H9 (cell line): Measurements from ENCODE around the gene GAMT. TPM values are rescaled to one million over a fixed set of nuclear protein-coding genes. Genes with fewer than 3 reads are reported as not detected.

Experiments
- DNase-seq: peaks from one replicate; pipeline ENCODE4 v3.0.0-alpha.2; 2017
- H2AFZ ChIP-seq: one replicate; pipeline ENCODE4 v1.6.1; 2013; ENCODE audit warnings: mild to moderate bottlenecking, low read length, control low read depth, moderate library complexity
- H2AK5ac ChIP-seq: 2 replicates; pipeline ENCODE4 v1.6.1; 2013; ENCODE audit warnings: low read length, control low read depth, mixed read lengths; ENCODE audit not compliant: insufficient read length
- H2BK120ac ChIP-seq: one replicate; pipeline ENCODE4 v1.6.1; 2013; ENCODE audit warnings: low read depth, mild to moderate bottlenecking, low read length, control low read depth, inconsistent platforms; ENCODE audit not compliant: poor library complexity, severe bottlenecking
- H2BK12ac ChIP-seq: 2 replicates; pipeline ENCODE4 v1.6.1; 2013; ENCODE audit warnings: low read length, control low read depth, mixed read lengths, low read depth; ENCODE audit not compliant: insufficient read length
- H2BK15ac ChIP-seq: 2 replicates; pipeline ENCODE4 v1.6.1; 2013; ENCODE audit warnings: low read depth, low read length, control low read depth
- H2BK20ac ChIP-seq: one replicate; pipeline ENCODE4 v1.6.1; 2013; ENCODE audit warnings: low read depth, mild to moderate bottlenecking, low read length, control low read depth, inconsistent platforms; ENCODE audit not compliant: poor library complexity, severe bottlenecking
- H2BK5ac ChIP-seq: 2 replicates; pipeline ENCODE4 v1.6.1; 2013; ENCODE audit warnings: low read length, control low read depth, mixed read lengths; ENCODE audit not compliant: insufficient read length
- H3K14ac ChIP-seq: 2 replicates; pipeline ENCODE4 v1.6.1; 2013; ENCODE audit warnings: low read length, control low read depth; ENCODE audit not compliant: insufficient read depth
- H3K18ac ChIP-seq: 2 replicates; pipeline ENCODE4 v1.6.1; 2013; ENCODE audit warnings: low read depth, mild to moderate bottlenecking, mixed read lengths, low read length, control low read depth; ENCODE audit not compliant: insufficient read length
- H3K23ac ChIP-seq: 2 replicates; pipeline ENCODE4 v1.6.1; 2013; ENCODE audit warnings: low read length, control low read depth, mixed read lengths, low read depth; ENCODE audit not compliant: insufficient read length
- H3K23me2 ChIP-seq: 2 replicates; pipeline ENCODE4 v1.6.1; 2013; ENCODE audit warnings: low read depth, mild to moderate bottlenecking, mixed read lengths, low read length, control low read depth; ENCODE audit not compliant: insufficient read length, poor library complexity, severe bottlenecking
- H3K27ac ChIP-seq: 2 replicates; pipeline ENCODE4 v1.5.1; 2013; ENCODE audit warnings: low read length, control low read depth, mixed read lengths, low read depth; ENCODE audit not compliant: insufficient read length
- H3K27me3 ChIP-seq: 2 replicates; pipeline ENCODE4 v1.6.1; 2013; ENCODE audit warnings: low read length, control low read depth, inconsistent platforms; ENCODE audit not compliant: insufficient read depth
- H3K4ac ChIP-seq: 2 replicates; pipeline ENCODE4 v1.6.1; 2013; ENCODE audit warnings: low read depth, mild to moderate bottlenecking, control low read depth, inconsistent platforms, low read length, moderate library complexity
- H3K4me1 ChIP-seq: 2 replicates; pipeline ENCODE4 v1.6.1; 2013; ENCODE audit warnings: low read length, control low read depth, inconsistent platforms; ENCODE audit not compliant: insufficient read depth
- H3K4me2 ChIP-seq: 2 replicates; pipeline ENCODE4 v1.6.1; 2013; ENCODE audit warnings: low read length, control low read depth, mixed read lengths; ENCODE audit not compliant: insufficient read length, insufficient read depth
- H3K56ac ChIP-seq: 2 replicates; pipeline ENCODE4 v1.6.1; 2013; ENCODE audit warnings: low read depth, mild to moderate bottlenecking, mixed read lengths, low read length, control low read depth; ENCODE audit not compliant: insufficient read length
- H3K79me1 ChIP-seq: 2 replicates; pipeline ENCODE4 v1.6.1; 2013; ENCODE audit warnings: low read depth, mild to moderate bottlenecking, moderate library complexity, low read length, control low read depth, inconsistent platforms; ENCODE audit not compliant: insufficient read depth, poor library complexity, severe bottlenecking
- H3K79me2 ChIP-seq: 2 replicates; pipeline ENCODE4 v1.6.1; 2013; ENCODE audit warnings: low read length, control low read depth, inconsistent platforms; ENCODE audit not compliant: insufficient read depth
- H3K9ac ChIP-seq: 2 replicates; pipeline ENCODE4 v1.6.1; 2013; ENCODE audit warnings: low read length, control low read depth, mixed read lengths; ENCODE audit not compliant: insufficient read length; ENCODE audit errors: extremely low read depth
- H3K9me3 ChIP-seq: one replicate; pipeline ENCODE4 v1.6.1; 2013; ENCODE audit warnings: low read depth, low read length, inconsistent platforms; ENCODE audit not compliant: control insufficient read depth
- H3T11ph ChIP-seq: one replicate; pipeline ENCODE4 v1.6.1; 2013; ENCODE audit warnings: mild to moderate bottlenecking, low read length, control low read depth, inconsistent platforms
- H4K20me1 ChIP-seq: one replicate; pipeline ENCODE4 v1.6.1; 2013; ENCODE audit not compliant: control insufficient read depth, insufficient read length, insufficient read depth
- H4K5ac ChIP-seq: 2 replicates; pipeline ENCODE4 v1.6.1; 2013; ENCODE audit warnings: low read depth, mild to moderate bottlenecking, mixed read lengths, low read length, control low read depth; ENCODE audit not compliant: insufficient read length
- H4K8ac ChIP-seq: replicated peaks from 2 replicates; pipeline ENCODE4 v1.6.1; 2013; ENCODE audit warnings: low read length, control low read depth, mixed read lengths, low read depth; ENCODE audit not compliant: insufficient read length
- H4K91ac ChIP-seq: 2 replicates; pipeline ENCODE4 v1.6.1; 2013; ENCODE audit warnings: low read depth, mild to moderate bottlenecking, moderate library complexity, mixed read lengths, low read length, control low read depth; ENCODE audit not compliant: insufficient read length
- H3K27ac Mint-ChIP-seq, 3 experiments: 2 replicates in 2 of 3; 3 replicates in 1 of 3; pipeline ENCODE4 v1.8.0; 2020 to 2021; ENCODE audit warnings: mixed read lengths in 3 of 3, mild to moderate bottlenecking in 1 of 3, moderate library complexity in 1 of 3
- H3K27me3 Mint-ChIP-seq: 2 replicates; pipeline ENCODE4 v1.8.0; 2021; ENCODE audit warnings: low read depth, mild to moderate bottlenecking, moderate library complexity, mixed read lengths
- H3K36me3 Mint-ChIP-seq, 3 experiments: 2 replicates in 2 of 3; 3 replicates in 1 of 3; pipeline ENCODE4 v1.8.0; 2020 to 2021; ENCODE audit warnings: low read depth in 3 of 3, mixed read lengths in 3 of 3; ENCODE audit not compliant: insufficient read depth in 1 of 3
- H3K4me1 Mint-ChIP-seq, 2 experiments: 2 replicates each; pipeline ENCODE4 v1.8.0; 2020; ENCODE audit warnings: mixed read lengths in 2 of 2
- H3K4me3 Mint-ChIP-seq, 2 experiments: 2 replicates in 1 of 2; 3 replicates in 1 of 2; pipeline ENCODE4 v1.8.0; 2020 to 2021; ENCODE audit warnings: mild to moderate bottlenecking in 2 of 2, mixed read lengths in 2 of 2, moderate library complexity in 1 of 2
- H3K9me3 Mint-ChIP-seq, 2 experiments: 2 replicates in 1 of 2; 3 replicates in 1 of 2; pipeline ENCODE4 v1.8.0; 2020; ENCODE audit warnings: mild to moderate bottlenecking in 2 of 2, mixed read lengths in 2 of 2, moderate library complexity in 1 of 2
- WGBS: extraction: QIAGEN DNeasy Blood & Tissue Kit; methylation state at CpG from one replicate; pipeline ENCODE4 v1.1.7; 2013; ENCODE audit warnings: missing lambda C conversion rate, low lambda C conversion rate, mixed read lengths; ENCODE audit not compliant: insufficient read length; ENCODE audit errors: extremely low coverage; 5-methylcytosine and 5-hydroxymethylcytosine counted together
- total RNA-seq: library from RNA; stranded (reverse); gene quantifications from 2 replicates; pipeline ENCODE4 v1.2.1, GENCODE V29; 2021
- TF ChIP-seq, protein P1 (sequence below): fragments of 200-600 bp; sonication (generic); conservative IDR thresholded peaks from 3 replicates; pipeline ENCODE4 v1.8.0; 2021; ENCODE audit warnings: antibody characterized with exemption, mild to moderate bottlenecking

Gene GAMT
- total RNA-seq, 1 experiment from 2014 or later = 26.6 TPM

DNA sequence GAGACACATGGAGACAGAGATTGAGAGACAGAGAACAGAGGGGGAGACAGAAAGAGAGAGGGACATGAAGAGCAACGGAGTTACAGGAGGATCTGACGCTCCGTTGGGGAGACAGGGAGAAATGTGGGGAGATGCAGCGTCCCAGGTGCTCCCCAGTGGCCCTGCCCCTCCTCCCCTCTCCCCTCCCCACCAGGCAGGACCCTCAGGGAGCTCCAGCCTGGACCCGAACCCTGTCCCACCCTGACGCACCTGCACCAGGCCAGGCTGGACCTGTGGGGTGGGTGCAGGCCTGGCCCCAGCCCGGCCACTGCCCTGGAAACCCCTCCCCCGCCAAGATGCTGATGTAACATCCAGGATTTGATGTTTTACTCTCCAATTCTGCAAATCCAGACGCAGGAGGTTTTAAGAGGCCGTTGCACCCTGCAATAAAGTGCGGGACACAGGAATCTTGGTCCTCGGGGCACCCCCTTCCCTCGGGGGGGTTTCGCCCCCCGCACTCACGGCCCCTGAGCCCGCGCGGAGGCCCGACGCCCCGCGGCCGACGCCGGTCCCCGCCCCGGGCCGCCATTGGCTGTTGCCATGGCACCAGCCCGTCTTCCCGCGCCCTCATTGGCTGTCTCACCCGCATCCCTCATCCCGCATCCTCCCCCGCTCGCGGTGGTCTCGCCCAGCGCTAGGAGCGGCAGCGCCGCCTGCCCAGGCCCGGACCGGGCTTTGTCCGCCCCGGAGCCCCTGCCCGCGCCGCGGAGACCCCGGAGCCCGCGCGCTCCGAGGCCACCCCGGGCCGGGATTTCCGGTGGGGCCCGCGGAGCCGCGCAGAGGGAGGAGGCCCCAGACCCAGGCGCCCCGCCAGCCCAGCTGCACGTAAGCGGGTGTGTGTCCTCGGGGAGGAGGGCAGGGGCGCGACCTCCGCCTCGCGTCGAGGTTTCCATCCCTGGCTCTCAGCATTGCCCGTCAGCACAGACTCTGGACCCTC, 48.4 kb upstream of the GAMT start, which contains the start of gene APC2:
Gene APC2 (plus strand): TSS at position 655 of the 976 bp plus-strand sequence. CDS start 2,881 bp downstream, outside the sequence.
- Histone ChIP-seq H3K23me2 (peaks cover 15% of the 10 kb centered on the region), H3K4ac (no peak within 1 kb of the TSS), H3K14ac (peak within 1 kb of the TSS; percentile 59), H3K4me2 (no peak within 1 kb of the TSS), H3K23ac (no peak within 1 kb of the TSS), H3K79me2 (no peaks in the 10 kb centered on the region), H3K18ac (peak within 1 kb of the TSS; percentile 22), H3K56ac (no peak within 1 kb of the TSS), H4K91ac (no peak within 1 kb of the TSS), H2AFZ (no peak within 1 kb of the TSS), H3K27ac (no peak within 1 kb of the TSS), H4K5ac (no peak within 1 kb of the TSS), H3T11ph (no peak within 1 kb of the TSS), H3K9ac (no peak within 1 kb of the TSS), H3K79me1 (no peaks in the 10 kb centered on the region), H4K8ac (no peak within 1 kb of the TSS), H3K9me3 (no peaks in the 10 kb centered on the region), H2BK12ac (no peak within 1 kb of the TSS), H2BK20ac (no peak within 1 kb of the TSS), H2BK5ac (no peak within 1 kb of the TSS), H3K27me3 (peaks cover 24% of the 10 kb centered on the region; the same call in 1 of the 2 replicates), H4K20me1 (no peaks in the 10 kb centered on the region), H2BK120ac (no peak within 1 kb of the TSS), H2BK15ac (no peak within 1 kb of the TSS), H3K4me1 (no peaks in the 10 kb centered on the region; the same call in 1 of the 2 replicates), H2AK5ac (no peak within 1 kb of the TSS)
- Mint-ChIP-seq H3K36me3 (no peaks in the 10 kb centered on the region; a peak in 1 of 7 replicates), H3K27me3 (peaks cover 91% of the 10 kb centered on the region), H3K4me3 (peak within 1 kb of the TSS; percentile 39 to 74), H3K9me3 (no peaks in the 10 kb centered on the region; a peak in 1 of 5 replicates), H3K4me1 (peaks cover 13 to 45% of the 10 kb centered on the region in 2 experiments), H3K27ac (peak within 1 kb of the TSS in 2 of 3 experiments; percentile 29 to 58; a peak in 1 of 7 replicates)
- TF ChIP-seq, protein P1, sequence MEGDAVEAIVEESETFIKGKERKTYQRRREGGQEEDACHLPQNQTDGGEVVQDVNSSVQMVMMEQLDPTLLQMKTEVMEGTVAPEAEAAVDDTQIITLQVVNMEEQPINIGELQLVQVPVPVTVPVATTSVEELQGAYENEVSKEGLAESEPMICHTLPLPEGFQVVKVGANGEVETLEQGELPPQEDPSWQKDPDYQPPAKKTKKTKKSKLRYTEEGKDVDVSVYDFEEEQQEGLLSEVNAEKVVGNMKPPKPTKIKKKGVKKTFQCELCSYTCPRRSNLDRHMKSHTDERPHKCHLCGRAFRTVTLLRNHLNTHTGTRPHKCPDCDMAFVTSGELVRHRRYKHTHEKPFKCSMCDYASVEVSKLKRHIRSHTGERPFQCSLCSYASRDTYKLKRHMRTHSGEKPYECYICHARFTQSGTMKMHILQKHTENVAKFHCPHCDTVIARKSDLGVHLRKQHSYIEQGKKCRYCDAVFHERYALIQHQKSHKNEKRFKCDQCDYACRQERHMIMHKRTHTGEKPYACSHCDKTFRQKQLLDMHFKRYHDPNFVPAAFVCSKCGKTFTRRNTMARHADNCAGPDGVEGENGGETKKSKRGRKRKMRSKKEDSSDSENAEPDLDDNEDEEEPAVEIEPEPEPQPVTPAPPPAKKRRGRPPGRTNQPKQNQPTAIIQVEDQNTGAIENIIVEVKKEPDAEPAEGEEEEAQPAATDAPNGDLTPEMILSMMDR = no peak
- no CpG with 5 or more reads among the region's 74 CpGs for WGBS
- DNase-seq = peak; percentile 83
